ENCODE data around the gene TCN1. TPM values are rescaled to one million over a fixed set of nuclear protein-coding genes. Genes with fewer than 3 reads are reported as not detected.
A peak's percentile ranks its signal among the peaks of the same experiment; 100 is the strongest.

TCN1 gene
- total and polyA plus RNA-seq, 9 of the 15 experiments (the other 6 are each of a cell fraction or from before 2014, with no cell fraction given): 0.63 to 25.9 (median 8.0) TPM

DNA sequence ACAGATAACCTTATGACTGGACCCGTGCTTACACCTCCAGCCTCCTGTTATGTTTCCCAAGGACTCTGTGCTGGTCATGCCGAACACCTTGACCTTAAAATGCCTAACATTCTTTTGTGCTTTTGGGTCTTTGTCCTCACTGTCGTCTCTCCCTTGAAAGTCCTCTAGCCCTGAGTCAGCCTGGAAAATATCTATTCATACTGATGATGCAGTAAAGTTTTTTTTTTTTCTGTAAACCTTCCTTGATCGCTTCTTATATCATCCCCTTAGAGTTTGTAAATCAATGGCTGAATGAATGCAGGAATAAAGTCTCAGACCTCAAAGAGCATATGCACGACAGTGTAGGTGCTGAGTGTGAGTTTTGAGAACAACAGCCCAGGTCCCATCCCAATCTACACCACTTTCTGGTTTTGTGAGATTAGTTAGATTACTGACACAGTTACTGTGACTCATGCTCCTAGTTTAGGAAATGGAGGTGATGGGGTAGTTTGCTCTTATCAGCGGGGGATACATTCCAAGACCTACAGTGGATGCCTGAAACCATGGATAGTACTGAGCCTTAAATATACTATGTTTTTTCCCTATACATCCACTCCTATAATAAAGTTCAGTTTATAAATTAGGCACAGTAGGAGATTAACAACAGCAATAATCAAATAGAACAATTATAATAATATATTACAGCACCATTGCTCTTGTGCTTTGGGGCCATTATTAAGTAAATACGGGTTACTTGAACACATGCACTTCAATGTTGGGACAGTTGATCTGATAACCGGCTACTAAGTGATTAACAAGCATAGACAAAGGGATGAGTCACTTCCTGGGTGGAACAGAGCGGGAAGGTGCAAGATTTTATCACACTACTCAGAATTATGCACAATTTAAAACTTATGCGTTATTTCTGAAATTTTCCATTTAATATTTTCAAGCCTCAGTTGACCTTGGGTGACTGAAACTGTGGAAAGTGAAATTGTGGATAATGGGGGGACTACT lies 8.6 kb downstream of the TCN1 start (continued):
- TF ChIP-seq, protein P1, sequence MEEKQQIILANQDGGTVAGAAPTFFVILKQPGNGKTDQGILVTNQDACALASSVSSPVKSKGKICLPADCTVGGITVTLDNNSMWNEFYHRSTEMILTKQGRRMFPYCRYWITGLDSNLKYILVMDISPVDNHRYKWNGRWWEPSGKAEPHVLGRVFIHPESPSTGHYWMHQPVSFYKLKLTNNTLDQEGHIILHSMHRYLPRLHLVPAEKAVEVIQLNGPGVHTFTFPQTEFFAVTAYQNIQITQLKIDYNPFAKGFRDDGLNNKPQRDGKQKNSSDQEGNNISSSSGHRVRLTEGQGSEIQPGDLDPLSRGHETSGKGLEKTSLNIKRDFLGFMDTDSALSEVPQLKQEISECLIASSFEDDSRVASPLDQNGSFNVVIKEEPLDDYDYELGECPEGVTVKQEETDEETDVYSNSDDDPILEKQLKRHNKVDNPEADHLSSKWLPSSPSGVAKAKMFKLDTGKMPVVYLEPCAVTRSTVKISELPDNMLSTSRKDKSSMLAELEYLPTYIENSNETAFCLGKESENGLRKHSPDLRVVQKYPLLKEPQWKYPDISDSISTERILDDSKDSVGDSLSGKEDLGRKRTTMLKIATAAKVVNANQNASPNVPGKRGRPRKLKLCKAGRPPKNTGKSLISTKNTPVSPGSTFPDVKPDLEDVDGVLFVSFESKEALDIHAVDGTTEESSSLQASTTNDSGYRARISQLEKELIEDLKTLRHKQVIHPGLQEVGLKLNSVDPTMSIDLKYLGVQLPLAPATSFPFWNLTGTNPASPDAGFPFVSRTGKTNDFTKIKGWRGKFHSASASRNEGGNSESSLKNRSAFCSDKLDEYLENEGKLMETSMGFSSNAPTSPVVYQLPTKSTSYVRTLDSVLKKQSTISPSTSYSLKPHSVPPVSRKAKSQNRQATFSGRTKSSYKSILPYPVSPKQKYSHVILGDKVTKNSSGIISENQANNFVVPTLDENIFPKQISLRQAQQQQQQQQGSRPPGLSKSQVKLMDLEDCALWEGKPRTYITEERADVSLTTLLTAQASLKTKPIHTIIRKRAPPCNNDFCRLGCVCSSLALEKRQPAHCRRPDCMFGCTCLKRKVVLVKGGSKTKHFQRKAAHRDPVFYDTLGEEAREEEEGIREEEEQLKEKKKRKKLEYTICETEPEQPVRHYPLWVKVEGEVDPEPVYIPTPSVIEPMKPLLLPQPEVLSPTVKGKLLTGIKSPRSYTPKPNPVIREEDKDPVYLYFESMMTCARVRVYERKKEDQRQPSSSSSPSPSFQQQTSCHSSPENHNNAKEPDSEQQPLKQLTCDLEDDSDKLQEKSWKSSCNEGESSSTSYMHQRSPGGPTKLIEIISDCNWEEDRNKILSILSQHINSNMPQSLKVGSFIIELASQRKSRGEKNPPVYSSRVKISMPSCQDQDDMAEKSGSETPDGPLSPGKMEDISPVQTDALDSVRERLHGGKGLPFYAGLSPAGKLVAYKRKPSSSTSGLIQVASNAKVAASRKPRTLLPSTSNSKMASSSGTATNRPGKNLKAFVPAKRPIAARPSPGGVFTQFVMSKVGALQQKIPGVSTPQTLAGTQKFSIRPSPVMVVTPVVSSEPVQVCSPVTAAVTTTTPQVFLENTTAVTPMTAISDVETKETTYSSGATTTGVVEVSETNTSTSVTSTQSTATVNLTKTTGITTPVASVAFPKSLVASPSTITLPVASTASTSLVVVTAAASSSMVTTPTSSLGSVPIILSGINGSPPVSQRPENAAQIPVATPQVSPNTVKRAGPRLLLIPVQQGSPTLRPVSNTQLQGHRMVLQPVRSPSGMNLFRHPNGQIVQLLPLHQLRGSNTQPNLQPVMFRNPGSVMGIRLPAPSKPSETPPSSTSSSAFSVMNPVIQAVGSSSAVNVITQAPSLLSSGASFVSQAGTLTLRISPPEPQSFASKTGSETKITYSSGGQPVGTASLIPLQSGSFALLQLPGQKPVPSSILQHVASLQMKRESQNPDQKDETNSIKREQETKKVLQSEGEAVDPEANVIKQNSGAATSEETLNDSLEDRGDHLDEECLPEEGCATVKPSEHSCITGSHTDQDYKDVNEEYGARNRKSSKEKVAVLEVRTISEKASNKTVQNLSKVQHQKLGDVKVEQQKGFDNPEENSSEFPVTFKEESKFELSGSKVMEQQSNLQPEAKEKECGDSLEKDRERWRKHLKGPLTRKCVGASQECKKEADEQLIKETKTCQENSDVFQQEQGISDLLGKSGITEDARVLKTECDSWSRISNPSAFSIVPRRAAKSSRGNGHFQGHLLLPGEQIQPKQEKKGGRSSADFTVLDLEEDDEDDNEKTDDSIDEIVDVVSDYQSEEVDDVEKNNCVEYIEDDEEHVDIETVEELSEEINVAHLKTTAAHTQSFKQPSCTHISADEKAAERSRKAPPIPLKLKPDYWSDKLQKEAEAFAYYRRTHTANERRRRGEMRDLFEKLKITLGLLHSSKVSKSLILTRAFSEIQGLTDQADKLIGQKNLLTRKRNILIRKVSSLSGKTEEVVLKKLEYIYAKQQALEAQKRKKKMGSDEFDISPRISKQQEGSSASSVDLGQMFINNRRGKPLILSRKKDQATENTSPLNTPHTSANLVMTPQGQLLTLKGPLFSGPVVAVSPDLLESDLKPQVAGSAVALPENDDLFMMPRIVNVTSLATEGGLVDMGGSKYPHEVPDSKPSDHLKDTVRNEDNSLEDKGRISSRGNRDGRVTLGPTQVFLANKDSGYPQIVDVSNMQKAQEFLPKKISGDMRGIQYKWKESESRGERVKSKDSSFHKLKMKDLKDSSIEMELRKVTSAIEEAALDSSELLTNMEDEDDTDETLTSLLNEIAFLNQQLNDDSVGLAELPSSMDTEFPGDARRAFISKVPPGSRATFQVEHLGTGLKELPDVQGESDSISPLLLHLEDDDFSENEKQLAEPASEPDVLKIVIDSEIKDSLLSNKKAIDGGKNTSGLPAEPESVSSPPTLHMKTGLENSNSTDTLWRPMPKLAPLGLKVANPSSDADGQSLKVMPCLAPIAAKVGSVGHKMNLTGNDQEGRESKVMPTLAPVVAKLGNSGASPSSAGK (IDR thresholded peaks at IDR 0.05): peak; percentile 44; the same call in 1 of the 2 replicates
- TF ChIP-seq MTF1 (CRISPR knock-in tag; IDR thresholded peaks at IDR 0.05; ENCODE audit: borderline replicate concordance) (no peak), EP300 (IDR thresholded peaks at IDR 0.05; ENCODE audit: low read length) (peak; percentile 88), ETV5 (CRISPR knock-in tag; IDR thresholded peaks at IDR 0.05; ENCODE audit: low read depth) (peak; percentile 83), DIDO1 (tag; IDR thresholded peaks at IDR 0.05; ENCODE audit: low read depth) (0 out of 2 replicates have a peak, but pooled peaks have one; percentile 13), ARNT (IDR thresholded peaks at IDR 0.05) (peak in 1 of 2 experiments; percentile 67; a peak in 1 of 4 replicates), ETV1 (tag; conservative IDR thresholded peaks at IDR 0.05; ENCODE audit: low read depth) (peak; percentile 91)
- TF ChIP-seq, protein P2, sequence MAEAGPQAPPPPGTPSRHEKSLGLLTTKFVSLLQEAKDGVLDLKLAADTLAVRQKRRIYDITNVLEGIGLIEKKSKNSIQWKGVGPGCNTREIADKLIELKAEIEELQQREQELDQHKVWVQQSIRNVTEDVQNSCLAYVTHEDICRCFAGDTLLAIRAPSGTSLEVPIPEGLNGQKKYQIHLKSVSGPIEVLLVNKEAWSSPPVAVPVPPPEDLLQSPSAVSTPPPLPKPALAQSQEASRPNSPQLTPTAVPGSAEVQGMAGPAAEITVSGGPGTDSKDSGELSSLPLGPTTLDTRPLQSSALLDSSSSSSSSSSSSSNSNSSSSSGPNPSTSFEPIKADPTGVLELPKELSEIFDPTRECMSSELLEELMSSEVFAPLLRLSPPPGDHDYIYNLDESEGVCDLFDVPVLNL (CRISPR knock-in tag; IDR thresholded peaks at IDR 0.05; ENCODE audit: low read depth): no peak
- TF ChIP-seq, protein P3, sequence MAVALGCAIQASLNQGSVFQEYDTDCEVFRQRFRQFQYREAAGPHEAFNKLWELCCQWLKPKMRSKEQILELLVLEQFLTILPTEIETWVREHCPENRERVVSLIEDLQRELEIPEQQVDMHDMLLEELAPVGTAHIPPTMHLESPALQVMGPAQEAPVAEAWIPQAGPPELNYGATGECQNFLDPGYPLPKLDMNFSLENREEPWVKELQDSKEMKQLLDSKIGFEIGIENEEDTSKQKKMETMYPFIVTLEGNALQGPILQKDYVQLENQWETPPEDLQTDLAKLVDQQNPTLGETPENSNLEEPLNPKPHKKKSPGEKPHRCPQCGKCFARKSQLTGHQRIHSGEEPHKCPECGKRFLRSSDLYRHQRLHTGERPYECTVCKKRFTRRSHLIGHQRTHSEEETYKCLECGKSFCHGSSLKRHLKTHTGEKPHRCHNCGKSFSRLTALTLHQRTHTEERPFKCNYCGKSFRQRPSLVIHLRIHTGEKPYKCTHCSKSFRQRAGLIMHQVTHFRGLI (CRISPR knock-in tag; IDR thresholded peaks at IDR 0.05): no peak

Measured in K562 (cell line).